Neuronal stem cell (in vitro differentiated cells): ENCODE measurements around the gene ATIC.

Experiments used
- DNase-seq: peaks from one replicate; pipeline ENCODE4 v3.0.0-alpha.2; 2013; ENCODE audit warnings: low spot score
- H2AFZ ChIP-seq: one replicate; pipeline ENCODE4 v1.6.1; 2013; ENCODE audit warnings: mild to moderate bottlenecking, low read length, inconsistent platforms
- H2AK5ac ChIP-seq: 2 replicates; pipeline ENCODE4 v1.6.1; 2013; ENCODE audit warnings: low read depth, mild to moderate bottlenecking, inconsistent platforms, low read length, moderate library complexity, mixed read lengths
- H2BK120ac ChIP-seq: 2 replicates; pipeline ENCODE4 v1.6.1; 2013; ENCODE audit warnings: low read depth, mild to moderate bottlenecking, inconsistent platforms, low read length, moderate library complexity, mixed read lengths
- H2BK12ac ChIP-seq: one replicate; pipeline ENCODE4 v1.6.1; 2013; ENCODE audit warnings: low read length, inconsistent platforms
- H2BK15ac ChIP-seq: 2 replicates; pipeline ENCODE4 v1.6.1; 2013; ENCODE audit warnings: mild to moderate bottlenecking, low read length, inconsistent platforms, mixed read lengths
- H2BK5ac ChIP-seq: one replicate; pipeline ENCODE4 v1.6.1; 2013; ENCODE audit warnings: inconsistent platforms, mild to moderate bottlenecking, low read length, moderate library complexity
- H3K14ac ChIP-seq: one replicate; pipeline ENCODE4 v1.6.1; 2013; ENCODE audit warnings: low read length, inconsistent platforms
- H3K18ac ChIP-seq: 2 replicates; pipeline ENCODE4 v1.6.1; 2013; ENCODE audit warnings: low read length, inconsistent platforms
- H3K23ac ChIP-seq: 2 replicates; pipeline ENCODE4 v1.6.1; 2013; ENCODE audit warnings: low read depth, mild to moderate bottlenecking, mixed read lengths, low read length, inconsistent platforms; ENCODE audit not compliant: poor library complexity
- H3K27ac ChIP-seq: replicated peaks from 3 replicates; pipeline ENCODE4 v1.5.1; 2013; ENCODE audit warnings: low read length, inconsistent platforms
- H3K27me3 ChIP-seq, 3 experiments: 2 replicates each; pipeline ENCODE4 v1.6.1; 2013; ENCODE audit warnings: low read length in 3 of 3, mild to moderate bottlenecking in 2 of 3, inconsistent platforms in 1 of 3, low read depth in 1 of 3, mixed read lengths in 1 of 3, moderate library complexity in 1 of 3; ENCODE audit not compliant: control insufficient read depth in 3 of 3, insufficient read depth in 3 of 3
- H3K36me3 ChIP-seq, 2 donors: replicated peaks in 1 of 2; 2 replicates each; pipeline ENCODE4 v1.6.1; 2013; ENCODE audit warnings: low read length in 2 of 2; ENCODE audit not compliant: control insufficient read depth in 2 of 2, insufficient read depth in 2 of 2
- H3K4ac ChIP-seq: 2 replicates; pipeline ENCODE4 v1.6.1; 2013; ENCODE audit warnings: inconsistent platforms, mild to moderate bottlenecking, low read length, moderate library complexity
- H3K4me1 ChIP-seq, 2 donors: 1 replicate in 1 of 2; 2 replicates in 1 of 2; pipeline ENCODE4 v1.6.1; 2013; ENCODE audit warnings: low read length in 2 of 2, low read depth in 1 of 2; ENCODE audit not compliant: control insufficient read depth in 2 of 2, insufficient read depth in 1 of 2
- H3K4me2 ChIP-seq: one replicate; pipeline ENCODE4 v1.6.1; 2013; ENCODE audit warnings: mild to moderate bottlenecking, low read length, inconsistent platforms; ENCODE audit not compliant: insufficient read depth, poor library complexity, severe bottlenecking
- H3K4me3 ChIP-seq, 2 donors: 2 replicates each; pipeline ENCODE4 v1.5.1; 2013; ENCODE audit warnings: low read length in 2 of 2, mild to moderate bottlenecking in 2 of 2, inconsistent platforms in 1 of 2, moderate library complexity in 1 of 2
- H3K79me1 ChIP-seq: one replicate; pipeline ENCODE4 v1.6.1; 2013; ENCODE audit warnings: low read depth, mild to moderate bottlenecking, inconsistent platforms, low read length, moderate library complexity
- H3K9ac ChIP-seq: one replicate; pipeline ENCODE4 v1.6.1; 2013; ENCODE audit warnings: mild to moderate bottlenecking, low read depth, low read length, inconsistent platforms; ENCODE audit not compliant: poor library complexity
- H3K9me3 ChIP-seq, 2 donors: replicated peaks in 1 of 2; 2 replicates each; pipeline versions ENCODE3 to v1.6.1; 2013; ENCODE audit warnings: low read length in 2 of 2, mild to moderate bottlenecking in 2 of 2, inconsistent platforms in 1 of 2, low read depth in 1 of 2, mixed read lengths in 1 of 2, moderate library complexity in 1 of 2; ENCODE audit not compliant: control insufficient read depth in 2 of 2, insufficient read depth in 1 of 2
- H4K8ac ChIP-seq: one replicate; pipeline ENCODE4 v1.6.1; 2013; ENCODE audit warnings: low read depth, mild to moderate bottlenecking, inconsistent platforms, low read length, moderate library complexity
- H4K91ac ChIP-seq: one replicate; pipeline ENCODE4 v1.6.1; 2013; ENCODE audit warnings: low read length, low read depth, mild to moderate bottlenecking, inconsistent platforms; ENCODE audit not compliant: poor library complexity
- WGBS, 2 donors: extraction: QIAGEN DNeasy Blood & Tissue Kit; methylation state at CpG; one replicate each; pipeline ENCODE4 v1.1.7; 2013; ENCODE audit warnings: missing lambda C conversion rate in 2 of 2, mixed read lengths in 1 of 2; ENCODE audit not compliant: insufficient read length in 2 of 2, insufficient replicate concordance in 1 of 2; ENCODE audit errors: extremely low coverage in 2 of 2; 5-methylcytosine and 5-hydroxymethylcytosine counted together

Gene ATIC

DNA sequence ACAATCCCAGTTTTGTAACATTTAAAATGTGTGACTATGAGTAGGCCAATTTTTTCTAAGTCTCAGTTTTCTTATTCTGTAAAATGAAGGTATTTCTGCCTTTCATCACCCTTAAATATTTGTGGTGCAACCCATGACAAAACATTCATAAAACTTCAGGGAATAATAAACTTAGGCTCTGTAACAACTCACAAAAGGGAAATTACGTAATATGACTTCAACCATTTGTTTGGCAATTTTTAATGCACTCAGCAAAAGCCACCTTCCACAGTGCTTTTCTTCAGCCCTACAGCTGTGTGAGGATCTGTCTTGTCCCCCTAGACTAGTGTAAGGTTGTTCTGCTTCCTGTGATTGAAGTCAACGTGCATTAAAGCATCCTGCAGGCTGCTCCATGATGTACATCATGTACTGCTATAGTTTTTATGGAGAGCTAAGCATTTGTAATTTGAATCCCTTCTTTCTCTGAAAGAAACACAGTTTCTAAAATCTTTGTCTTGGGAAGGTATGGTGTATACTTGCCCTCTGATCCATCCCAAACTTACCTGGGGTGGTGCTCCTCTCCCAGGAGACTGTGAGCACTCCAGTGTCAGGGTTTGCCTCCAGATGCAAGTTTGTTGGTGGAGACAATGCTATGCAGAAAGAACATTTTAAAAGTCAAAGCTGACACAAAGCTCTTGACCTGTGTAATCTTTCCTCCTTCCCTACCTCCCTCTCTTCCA, 84.9 kb downstream of the ATIC start:
- DNase-seq: no peak
- Histone ChIP-seq H3K9me3 (no peaks in the 10 kb centered on the region), H3K36me3 (peaks cover 20 to 85% of the 10 kb centered on the region in 2 donors), H3K4me3 (no peak overlapping the region), H3K27ac (no peak overlapping the region), H2AFZ (no peak overlapping the region), H3K4me2 (no peak overlapping the region), H2AK5ac (no peak overlapping the region), H3K23ac (no peak overlapping the region), H3K4me1 (no peaks in the 10 kb centered on the region), H3K18ac (no peak overlapping the region), H3K14ac (no peak overlapping the region), H4K91ac (no peak overlapping the region), H2BK15ac (no peak overlapping the region), H3K27me3 (no peaks in the 10 kb centered on the region), H3K9ac (no peak overlapping the region), H2BK120ac (no peak overlapping the region), H2BK12ac (no peak overlapping the region), H2BK5ac (no peak overlapping the region), H3K79me1 (peaks cover 3% of the 10 kb centered on the region), H4K8ac (no peak overlapping the region), H3K4ac (no peak overlapping the region)
- WGBS, 2 donors: no CpG with 5 or more reads among the region's 2 CpGs

DNA sequence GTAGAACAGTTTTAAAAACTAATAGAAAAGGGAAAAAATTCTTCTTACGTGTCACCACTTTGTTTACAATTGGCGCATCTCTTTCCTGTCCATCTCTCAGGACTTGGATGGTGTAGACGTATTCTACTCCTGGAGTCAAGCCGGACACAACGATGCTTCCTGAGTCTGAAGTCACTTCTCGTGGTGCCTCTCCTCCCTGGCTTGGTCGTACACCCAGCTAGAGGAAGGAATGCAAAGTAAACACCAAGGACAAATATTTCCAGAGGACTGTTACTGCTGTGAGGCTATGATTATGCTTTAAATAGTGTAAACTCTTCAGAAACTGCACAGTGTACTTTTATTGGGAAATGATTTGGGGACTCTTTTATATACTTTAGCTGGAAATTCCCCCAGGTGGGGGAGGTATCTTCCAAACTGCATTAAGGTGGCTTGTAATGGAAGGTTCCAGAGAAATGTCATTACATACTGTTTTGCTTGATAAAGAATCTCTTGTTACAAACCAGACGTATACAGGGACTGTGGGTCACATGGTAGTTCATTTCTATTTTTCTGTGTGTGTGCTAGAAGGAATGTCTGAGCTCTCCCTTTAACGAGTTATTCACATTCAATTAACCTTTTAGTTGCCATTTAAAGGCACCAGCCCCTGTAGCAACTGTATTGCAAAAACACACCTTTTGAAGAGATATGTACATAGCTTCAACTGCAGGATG, 85.9 kb downstream of the ATIC start:
- no peak overlapping the region for H3K27ac ChIP-seq
- no peak for DNase-seq
- no peak overlapping the region for H2BK5ac ChIP-seq
- no peaks in the 10 kb centered on the region for H3K9me3 ChIP-seq
- no peak overlapping the region for H3K23ac ChIP-seq
- H2BK120ac ChIP-seq: no peak overlapping the region
- H3K27me3 ChIP-seq: no peaks in the 10 kb centered on the region
- H2BK15ac ChIP-seq: no peak overlapping the region
- H3K4ac ChIP-seq: no peak overlapping the region
- peaks cover 16 to 83% of the 10 kb centered on the region in 2 donors for H3K36me3 ChIP-seq
- no peak overlapping the region for H3K18ac ChIP-seq
- H3K4me1 ChIP-seq: no peaks in the 10 kb centered on the region
- H2AFZ ChIP-seq: no peak overlapping the region
- no peak overlapping the region for H4K8ac ChIP-seq
- WGBS, 2 donors: no CpG with 5 or more reads among the region's 9 CpGs
- no peak overlapping the region for H3K14ac ChIP-seq
- no peak overlapping the region for H3K4me3 ChIP-seq
- no peak overlapping the region for H2AK5ac ChIP-seq
- H4K91ac ChIP-seq: no peak overlapping the region
- H3K9ac ChIP-seq: no peak overlapping the region
- no peak overlapping the region for H2BK12ac ChIP-seq
- H3K4me2 ChIP-seq: no peak overlapping the region
- H3K79me1 ChIP-seq: no peaks in the 10 kb centered on the region

DNA sequence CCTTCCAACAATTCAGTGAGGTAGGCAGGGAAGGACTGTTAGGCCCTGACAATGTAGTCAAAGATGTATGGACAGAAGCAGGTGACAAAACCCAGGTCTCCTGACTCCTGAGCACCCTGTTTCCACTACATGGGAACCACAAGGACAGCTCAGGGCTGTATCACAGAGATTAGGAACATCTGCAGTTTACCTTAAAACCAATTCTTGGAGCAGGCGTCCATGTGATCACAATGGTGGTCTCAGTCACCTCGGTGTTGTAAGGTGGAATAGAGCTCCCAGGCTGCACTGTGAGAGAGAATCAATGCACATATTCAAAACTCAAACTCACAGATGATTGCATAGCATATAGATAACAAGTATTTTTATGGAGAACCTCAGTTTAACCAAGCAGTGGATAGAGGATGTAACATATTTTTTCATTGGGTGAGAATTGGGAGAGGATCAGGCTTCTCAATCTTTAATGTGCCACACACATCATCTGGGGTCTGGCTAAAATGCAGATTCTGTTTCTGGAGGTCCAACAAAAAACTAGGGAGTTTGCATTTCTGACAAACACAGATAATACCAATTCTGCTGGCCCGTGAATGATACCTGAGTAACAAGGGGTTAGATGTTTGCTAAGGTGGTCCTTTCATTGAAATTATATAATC, 87.3 kb downstream of the ATIC start:
- Histone ChIP-seq H3K14ac (no peak overlapping the region), H4K91ac (no peak overlapping the region), H3K4me2 (no peak overlapping the region), H2BK120ac (no peak overlapping the region), H2BK15ac (no peak overlapping the region), H2BK12ac (no peak overlapping the region), H3K4ac (no peak overlapping the region), H3K18ac (no peak overlapping the region), H4K8ac (no peak overlapping the region), H3K27ac (peak overlapping the region; percentile 7), H3K4me3 (no peak overlapping the region), H3K9ac (no peak overlapping the region), H3K9me3 (no peaks in the 10 kb centered on the region), H3K79me1 (no peaks in the 10 kb centered on the region), H3K23ac (no peak overlapping the region), H3K4me1 (no peaks in the 10 kb centered on the region), H3K27me3 (no peaks in the 10 kb centered on the region), H2AFZ (no peak overlapping the region), H3K36me3 (peaks cover 14 to 84% of the 10 kb centered on the region in 2 donors), H2AK5ac (no peak overlapping the region), H2BK5ac (no peak overlapping the region)
- no peak for DNase-seq
- no CpG with 5 or more reads among the region's 3 CpGs for WGBS, 2 donors
